AG04450 (cell line): ENCODE measurements around the gene RALGAPA1. TPM values are rescaled to one million over a fixed set of nuclear protein-coding genes. Genes with fewer than 3 reads are reported as not detected.

Source experiments
- CTCF ChIA-PET: fragments of 300-600, 350-600 bp; formaldehyde crosslinking; extraction: SDS; loops from one replicate; lab custom pipeline; 2022; ENCODE audit warnings: antibody characterized with exemption, inconsistent platforms; lab: Charles Lee
- POLR2A ChIA-PET: fragments of 350-600 bp; formaldehyde crosslinking; extraction: SDS; loops from one replicate; lab custom pipeline; 2021; ENCODE audit warnings: antibody characterized with exemption, inconsistent platforms; lab: Yijun Ruan, JAX
- DNase-seq: peaks from one replicate; pipeline ENCODE4 v3.0.0-alpha.2; 2011; ENCODE audit warnings: low read depth, low spot score
- H3K27ac ChIP-seq: one replicate; pipeline ENCODE4 v1.5.1; 2012; ENCODE audit warnings: low read depth, low read length, control low read depth
- H3K27me3 ChIP-seq: one replicate; pipeline ENCODE4 v1.6.0; 2012; ENCODE audit warnings: low read length; ENCODE audit not compliant: control insufficient read depth, insufficient read depth
- H3K4me3 ChIP-seq: 2 replicates; pipeline ENCODE4 v1.5.1; 2011; ENCODE audit warnings: mild to moderate bottlenecking, low read depth, low read length, control low read depth
- H3K9me3 ChIP-seq: 2 replicates; pipeline ENCODE4 v1.5.1; 2012; ENCODE audit warnings: low read length; ENCODE audit not compliant: control insufficient read depth, insufficient read depth
- polyA plus RNA-seq: library from polyadenylated mRNA; depleted of rRNA; stranded (reverse); fragments of >200 nt; gene quantifications from 2 replicates; pipeline ENCODE4 v1.2.3, GENCODE V29; 2011
- TF ChIP-seq, protein P1 (sequence below): IDR thresholded peaks from 2 replicates; pipeline ENCODE4 v1.5.1; 2011; ENCODE audit warnings: low read depth, low read length, control low read depth, inconsistent platforms

The RALGAPA1 gene
- polyA plus RNA-seq, 1 experiment = 9.7 TPM

DNA sequence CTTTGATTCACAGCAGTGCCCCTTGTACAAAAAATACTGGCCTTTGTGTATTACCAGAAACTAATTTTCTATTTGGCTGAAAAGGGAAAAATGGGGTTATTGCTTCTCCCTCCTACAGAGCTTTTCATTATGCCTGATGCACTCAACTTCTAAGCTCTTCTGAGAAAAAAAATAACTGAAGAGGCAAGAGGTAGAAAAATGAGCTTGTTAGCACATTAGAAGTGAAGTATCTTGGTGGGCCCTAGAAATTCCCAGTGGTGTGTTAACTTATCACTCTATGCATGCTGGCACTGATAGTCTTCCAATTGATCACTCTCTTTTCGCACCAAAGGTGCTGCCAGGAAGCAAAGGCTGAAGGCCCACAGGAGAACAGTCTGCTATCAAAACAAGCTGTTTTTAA is 258.0 kb downstream of the RALGAPA1 start:
- no peak for DNase-seq
- H3K9me3 ChIP-seq = no peaks in the 10 kb centered on the region
- no peak overlapping the region for H3K27ac ChIP-seq
- ChIA-PET CTCF (no interaction called here), POLR2A (no interaction called here)
- no peak overlapping the region for H3K4me3 ChIP-seq
- H3K27me3 ChIP-seq = no peaks in the 10 kb centered on the region
- TF ChIP-seq, protein P1, sequence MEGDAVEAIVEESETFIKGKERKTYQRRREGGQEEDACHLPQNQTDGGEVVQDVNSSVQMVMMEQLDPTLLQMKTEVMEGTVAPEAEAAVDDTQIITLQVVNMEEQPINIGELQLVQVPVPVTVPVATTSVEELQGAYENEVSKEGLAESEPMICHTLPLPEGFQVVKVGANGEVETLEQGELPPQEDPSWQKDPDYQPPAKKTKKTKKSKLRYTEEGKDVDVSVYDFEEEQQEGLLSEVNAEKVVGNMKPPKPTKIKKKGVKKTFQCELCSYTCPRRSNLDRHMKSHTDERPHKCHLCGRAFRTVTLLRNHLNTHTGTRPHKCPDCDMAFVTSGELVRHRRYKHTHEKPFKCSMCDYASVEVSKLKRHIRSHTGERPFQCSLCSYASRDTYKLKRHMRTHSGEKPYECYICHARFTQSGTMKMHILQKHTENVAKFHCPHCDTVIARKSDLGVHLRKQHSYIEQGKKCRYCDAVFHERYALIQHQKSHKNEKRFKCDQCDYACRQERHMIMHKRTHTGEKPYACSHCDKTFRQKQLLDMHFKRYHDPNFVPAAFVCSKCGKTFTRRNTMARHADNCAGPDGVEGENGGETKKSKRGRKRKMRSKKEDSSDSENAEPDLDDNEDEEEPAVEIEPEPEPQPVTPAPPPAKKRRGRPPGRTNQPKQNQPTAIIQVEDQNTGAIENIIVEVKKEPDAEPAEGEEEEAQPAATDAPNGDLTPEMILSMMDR = no peak

DNA sequence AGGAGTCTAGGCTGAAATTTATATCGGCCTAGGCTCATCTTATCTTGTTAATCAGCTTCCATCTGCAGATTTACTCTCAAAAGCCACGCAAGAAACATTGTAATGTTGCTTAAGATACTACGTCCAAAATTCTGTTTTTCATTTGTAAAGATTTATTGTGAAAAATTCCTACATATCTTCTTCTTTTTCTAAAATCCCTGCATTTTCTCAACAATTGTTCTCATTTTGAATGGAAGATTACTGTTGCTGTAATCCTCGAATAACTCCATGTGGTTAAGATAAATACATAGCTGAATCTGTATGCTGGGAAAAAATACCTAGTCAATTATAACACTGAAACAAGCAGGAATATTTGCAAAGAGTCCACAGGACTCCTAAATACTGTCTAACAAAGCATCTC is 259.5 kb downstream of the RALGAPA1 start:
- H3K27ac ChIP-seq = no peak overlapping the region
- no peaks in the 10 kb centered on the region for H3K9me3 ChIP-seq
- no peak overlapping the region for H3K4me3 ChIP-seq
- TF ChIP-seq, protein P1 = no peak
- no peaks in the 10 kb centered on the region for H3K27me3 ChIP-seq
- ChIA-PET POLR2A (no interaction called here), CTCF (no interaction called here)
- DNase-seq = no peak

DNA sequence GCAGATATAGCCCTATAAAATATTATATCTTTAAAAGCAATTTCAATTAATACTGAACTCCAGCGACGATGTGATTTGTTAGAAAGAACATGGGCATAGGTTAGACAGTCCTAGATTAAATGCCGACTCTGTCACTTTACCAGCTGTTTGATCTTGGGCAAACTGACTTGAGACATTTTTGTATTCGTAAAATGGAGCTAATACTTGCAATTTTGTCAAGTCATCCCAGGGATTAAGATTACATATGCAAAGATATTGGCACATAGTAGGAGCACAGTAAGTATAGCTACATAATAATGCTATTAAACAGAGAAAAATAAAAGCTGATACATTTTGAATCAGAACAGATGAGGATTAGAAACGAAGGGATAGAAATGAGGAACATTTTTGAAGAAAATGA is 266.1 kb downstream of the RALGAPA1 start:
- ChIA-PET CTCF (interaction anchor here (1.9 kb wide), 1 partner anchor 144 kb away, joined by 5 read pairs; no protein-coding TSS in a partner anchor), POLR2A (no interaction called here)
- no peak overlapping the region for H3K27ac ChIP-seq

GRCh38 chr14:35539969-35540368 is 269.1 kb downstream of the RALGAPA1 start:
- ChIA-PET POLR2A (no interaction called here), CTCF (no interaction called here)
- DNase-seq = no peak
- H3K27ac ChIP-seq = no peak overlapping the region
- peaks cover 7% of the 10 kb centered on the region for H3K27me3 ChIP-seq
- TF ChIP-seq, protein P1 = no peak
- H3K4me3 ChIP-seq = no peak overlapping the region
- peaks cover 5% of the 10 kb centered on the region; the same call in 1 of the 2 replicates for H3K9me3 ChIP-seq

More for the DNA sequence above, 266.1 kb downstream of the RALGAPA1 start:
- Histone ChIP-seq H3K4me3 (no peak overlapping the region), H3K27me3 (no peaks in the 10 kb centered on the region), H3K9me3 (no peaks in the 10 kb centered on the region)
- no peak for DNase-seq
- TF ChIP-seq, protein P1 = no peak

GRCh38 chr14:35535483-35536112 is 273.5 kb downstream of the RALGAPA1 start:
- Histone ChIP-seq H3K27me3 (peaks cover 34% of the 10 kb centered on the region), H3K4me3 (peak overlapping the region; percentile 29), H3K9me3 (peaks cover 5% of the 10 kb centered on the region; the same call in 1 of the 2 replicates), H3K27ac (no peak overlapping the region)
- TF ChIP-seq, protein P1 = no peak
- CTCF ChIA-PET = interaction anchor here (1.7 kb wide), 1 partner anchor 395 kb away, joined by 5 read pairs; no protein-coding TSS in a partner anchor
- POLR2A ChIA-PET = interaction anchor here (0.6 kb wide), 1 partner anchor 263 kb away, joined by 5 read pairs; no protein-coding TSS in a partner anchor
- DNase-seq = no peak
